HepG2 (cell line): Measurements from ENCODE around the gene KRT6B.

Experiments used
- CTCF ChIP-seq: sonication (generic); formaldehyde crosslinking; IDR thresholded peaks from 2 replicates; pipeline ENCODE4 v1.5.0; 2020; ENCODE audit warnings: mild to moderate bottlenecking, missing genetic modification reagents, moderate library complexity
- HHEX ChIP-seq: IDR thresholded peaks from 2 replicates; pipeline ENCODE4 v1.6.1; 2016; ENCODE audit warnings: control low read depth
- PTBP1 ChIP-seq: fragments of 200-400 bp; formaldehyde crosslinking; IDR thresholded peaks from 2 replicates; pipeline ENCODE4 v1.6.1; 2018; ENCODE audit warnings: low read length, low read depth; ENCODE audit not compliant: poor library complexity, severe bottlenecking
- RFX5 ChIP-seq: IDR thresholded peaks from 2 replicates; pipeline ENCODE4 v1.6.1; 2011; ENCODE audit warnings: low read depth, low read length, improper control_type of control experiment
- SMC3 ChIP-seq: IDR thresholded peaks from 2 replicates; pipeline ENCODE4 v1.6.1; 2011; ENCODE audit warnings: low read length, improper control_type of control experiment
- ZNF547 ChIP-seq: sonication (generic); formaldehyde crosslinking; IDR thresholded peaks from 2 replicates; pipeline ENCODE4 v1.5.1; 2020; ENCODE audit warnings: mild to moderate bottlenecking, missing genetic modification reagents
- ZNF562 ChIP-seq: sonication (generic); formaldehyde crosslinking; IDR thresholded peaks from 2 replicates; pipeline ENCODE4 v1.8.0; 2022; ENCODE audit warnings: missing genetic modification reagents, borderline replicate concordance
- ZNF687 ChIP-seq: sonication (generic); formaldehyde crosslinking; IDR thresholded peaks from 2 replicates; pipeline ENCODE4 v1.5.1; 2020; ENCODE audit warnings: mild to moderate bottlenecking, missing genetic modification reagents, moderate library complexity
- TF ChIP-seq, protein P1 (sequence below): sonication (generic); formaldehyde crosslinking; IDR thresholded peaks from 2 replicates; pipeline ENCODE4 v1.8.0; 2023; ENCODE audit warnings: mild to moderate bottlenecking, missing genetic modification reagents
- TF ChIP-seq, protein P2 (sequence below): sonication (generic); formaldehyde crosslinking; conservative IDR thresholded peaks from 2 replicates; pipeline ENCODE4 v1.4.0; 2020; ENCODE audit warnings: missing genetic modification reagents
- TF ChIP-seq, protein P3 (sequence below): sonication (generic); IDR thresholded peaks from 2 replicates; pipeline ENCODE4 v1.6.1; 2016; ENCODE audit warnings: low read depth, borderline replicate concordance

GRCh38 chr12:52496054-52496453 lies 44.1 kb upstream of the KRT6B start:
- no peak for TF ChIP-seq ZNF547 (CRISPR knock-in tag)
- TF ChIP-seq CTCF, result no peak
- no peak for TF ChIP-seq ZNF562 (CRISPR knock-in tag)
- TF ChIP-seq, protein P1, sequence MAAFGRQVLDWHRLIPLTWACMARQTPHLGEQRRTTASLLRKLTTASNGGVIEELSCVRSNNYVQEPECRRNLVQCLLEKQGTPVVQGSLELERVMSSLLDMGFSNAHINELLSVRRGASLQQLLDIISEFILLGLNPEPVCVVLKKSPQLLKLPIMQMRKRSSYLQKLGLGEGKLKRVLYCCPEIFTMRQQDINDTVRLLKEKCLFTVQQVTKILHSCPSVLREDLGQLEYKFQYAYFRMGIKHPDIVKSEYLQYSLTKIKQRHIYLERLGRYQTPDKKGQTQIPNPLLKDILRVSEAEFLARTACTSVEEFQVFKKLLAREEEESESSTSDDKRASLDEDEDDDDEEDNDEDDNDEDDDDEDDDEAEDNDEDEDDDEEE (CRISPR knock-in tag), result no peak
- TF ChIP-seq HHEX (CRISPR knock-in tag), result no peak
- no peak for TF ChIP-seq ZNF687 (CRISPR knock-in tag)
- TF ChIP-seq SMC3, result no peak
- no peak for TF ChIP-seq PTBP1
- TF ChIP-seq, protein P2, sequence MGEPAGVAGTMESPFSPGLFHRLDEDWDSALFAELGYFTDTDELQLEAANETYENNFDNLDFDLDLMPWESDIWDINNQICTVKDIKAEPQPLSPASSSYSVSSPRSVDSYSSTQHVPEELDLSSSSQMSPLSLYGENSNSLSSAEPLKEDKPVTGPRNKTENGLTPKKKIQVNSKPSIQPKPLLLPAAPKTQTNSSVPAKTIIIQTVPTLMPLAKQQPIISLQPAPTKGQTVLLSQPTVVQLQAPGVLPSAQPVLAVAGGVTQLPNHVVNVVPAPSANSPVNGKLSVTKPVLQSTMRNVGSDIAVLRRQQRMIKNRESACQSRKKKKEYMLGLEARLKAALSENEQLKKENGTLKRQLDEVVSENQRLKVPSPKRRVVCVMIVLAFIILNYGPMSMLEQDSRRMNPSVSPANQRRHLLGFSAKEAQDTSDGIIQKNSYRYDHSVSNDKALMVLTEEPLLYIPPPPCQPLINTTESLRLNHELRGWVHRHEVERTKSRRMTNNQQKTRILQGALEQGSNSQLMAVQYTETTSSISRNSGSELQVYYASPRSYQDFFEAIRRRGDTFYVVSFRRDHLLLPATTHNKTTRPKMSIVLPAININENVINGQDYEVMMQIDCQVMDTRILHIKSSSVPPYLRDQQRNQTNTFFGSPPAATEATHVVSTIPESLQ (CRISPR knock-in tag), result no peak
- TF ChIP-seq, protein P3, sequence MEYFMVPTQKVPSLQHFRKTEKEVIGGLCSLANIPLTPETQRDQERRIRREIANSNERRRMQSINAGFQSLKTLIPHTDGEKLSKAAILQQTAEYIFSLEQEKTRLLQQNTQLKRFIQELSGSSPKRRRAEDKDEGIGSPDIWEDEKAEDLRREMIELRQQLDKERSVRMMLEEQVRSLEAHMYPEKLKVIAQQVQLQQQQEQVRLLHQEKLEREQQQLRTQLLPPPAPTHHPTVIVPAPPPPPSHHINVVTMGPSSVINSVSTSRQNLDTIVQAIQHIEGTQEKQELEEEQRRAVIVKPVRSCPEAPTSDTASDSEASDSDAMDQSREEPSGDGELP, result no peak
- no peak for TF ChIP-seq RFX5
